GM18861 (cell line): Measurements from ENCODE around the gene SPRYD3.
"Not testable (repeated sequence)": the region's sequence is repeated elsewhere in the genome, so short reads cannot be mapped to it uniquely, and the experiment has no call there.

Experiments
- ATAC-seq: cut with Tn5 transposase; IDR thresholded peaks from one replicate; pipeline ENCODE4 v1.9.1; 2021; ENCODE audit not compliant: unreplicated experiment

Gene SPRYD3

GRCh38 chr12:53101931-53102781 lies 23.0 kb upstream of the SPRYD3 start:
- ATAC-seq: no peak

- no peak for ATAC-seq
These were observed 22.1 kb upstream of the SPRYD3 start for GRCh38 chr12:53101266-53101665.

DNA sequence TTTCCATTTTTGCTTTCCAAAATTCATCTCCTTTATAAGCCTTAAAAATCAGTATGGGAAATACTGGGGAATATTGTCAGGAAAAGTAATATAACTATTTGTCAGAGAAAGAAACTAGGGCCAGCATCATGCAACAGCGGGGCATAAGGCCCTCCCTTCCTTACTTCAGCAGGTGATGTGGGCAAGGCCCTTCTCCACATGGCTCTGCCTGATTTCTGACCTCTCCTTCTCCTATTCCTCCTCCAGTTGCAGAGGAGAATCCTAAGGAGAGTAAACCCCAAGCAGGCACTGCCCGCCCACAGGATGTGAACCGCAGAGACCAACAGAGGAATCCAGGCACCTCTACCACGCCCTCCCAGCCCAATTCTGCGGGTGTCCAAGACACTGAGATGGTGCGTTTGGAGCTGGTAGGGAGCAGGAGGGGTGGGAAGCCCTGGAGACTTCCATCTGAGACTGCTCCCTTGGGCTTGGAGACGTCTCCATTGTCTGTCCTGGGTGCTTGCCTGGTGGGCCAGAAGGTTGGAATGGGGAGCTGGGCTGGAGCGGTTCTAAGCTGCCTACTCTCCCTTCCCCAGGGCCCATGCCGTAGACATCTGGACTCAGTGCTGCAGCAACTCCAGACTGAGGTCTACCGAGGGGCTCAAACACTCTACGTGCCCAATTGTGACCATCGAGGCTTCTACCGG lies 21.4 kb upstream of the SPRYD3 start:
- ATAC-seq: no peak

DNA sequence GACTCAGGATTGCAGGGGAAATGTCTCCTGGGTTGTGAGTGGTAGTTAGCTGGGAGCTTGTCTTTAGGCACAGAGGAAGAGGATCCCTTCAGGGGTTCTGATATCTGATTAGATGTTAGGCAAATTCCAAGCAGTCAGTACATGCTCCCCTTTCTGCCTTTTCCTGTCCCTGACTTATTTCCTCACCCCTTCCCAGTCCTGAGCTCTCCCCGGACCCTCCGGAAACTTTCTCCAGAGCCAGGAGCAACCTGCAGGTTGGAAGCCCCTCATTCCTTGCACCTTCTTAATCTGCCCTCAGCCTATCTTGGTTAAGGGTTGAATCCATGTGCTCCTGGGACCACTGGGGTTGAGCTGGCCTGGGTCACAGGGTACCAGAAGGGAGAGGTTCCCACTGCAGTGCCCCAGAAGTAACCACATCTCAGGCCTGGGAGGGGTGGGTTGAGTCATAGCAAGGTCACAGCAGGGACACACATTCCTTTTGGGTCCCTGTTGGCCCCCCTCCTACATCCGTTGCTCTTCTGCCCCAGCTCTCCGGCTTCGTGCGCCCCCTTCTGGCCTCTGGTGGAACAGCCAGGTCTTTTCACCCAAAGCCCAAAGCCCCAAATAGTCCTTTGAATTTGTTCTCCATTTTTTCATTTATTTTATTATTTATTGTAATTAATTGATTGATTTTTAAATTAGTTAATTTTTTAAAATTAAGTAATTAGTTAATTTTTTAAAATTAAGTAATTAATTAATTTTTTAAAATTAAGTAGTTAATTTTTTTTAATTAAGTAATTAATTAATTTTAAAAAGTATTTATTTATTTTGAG lies 20.1 kb upstream of the SPRYD3 start:
- ATAC-seq: no peak

GRCh38 chr12:53098354-53098981 lies 19.3 kb upstream of the SPRYD3 start:
- ATAC-seq: no peak

- ATAC-seq: no peak
These were observed 18.6 kb upstream of the SPRYD3 start, which contains the start of gene IGFBP6 for GRCh38 chr12:53097564-53098353. TSS of gene IGFBP6 (plus strand) at chr12:53097667. CDS start at chr12:53097718, 51 bp downstream.

DNA sequence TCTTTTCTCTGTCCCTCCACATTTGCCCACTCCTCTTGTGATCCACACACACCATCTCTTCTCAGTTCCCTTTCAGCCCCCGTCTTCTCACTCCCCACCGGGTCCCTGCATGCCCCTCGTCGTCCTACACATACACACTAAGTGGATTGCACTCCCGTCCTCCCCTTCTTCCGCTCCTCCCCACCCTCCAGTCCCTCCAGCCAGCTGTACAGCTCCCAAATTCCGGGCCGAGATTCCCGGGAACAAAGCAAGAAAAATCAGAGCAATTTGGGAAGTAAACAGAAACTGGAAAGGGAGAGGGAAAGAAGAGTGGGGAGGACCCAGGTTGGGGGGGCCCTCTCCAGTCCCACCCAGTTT lies 18.0 kb upstream of the SPRYD3 start:
- no peak for ATAC-seq

- no peak for ATAC-seq
These were observed 17.6 kb upstream of the SPRYD3 start for GRCh38 chr12:53096759-53097158.

GRCh38 chr12:53096089-53096741 lies 17.0 kb upstream of the SPRYD3 start:
- no peak for ATAC-seq

GRCh38 chr12:53095596-53095895 lies 16.4 kb upstream of the SPRYD3 start:
- not testable (repeated sequence) for ATAC-seq

DNA sequence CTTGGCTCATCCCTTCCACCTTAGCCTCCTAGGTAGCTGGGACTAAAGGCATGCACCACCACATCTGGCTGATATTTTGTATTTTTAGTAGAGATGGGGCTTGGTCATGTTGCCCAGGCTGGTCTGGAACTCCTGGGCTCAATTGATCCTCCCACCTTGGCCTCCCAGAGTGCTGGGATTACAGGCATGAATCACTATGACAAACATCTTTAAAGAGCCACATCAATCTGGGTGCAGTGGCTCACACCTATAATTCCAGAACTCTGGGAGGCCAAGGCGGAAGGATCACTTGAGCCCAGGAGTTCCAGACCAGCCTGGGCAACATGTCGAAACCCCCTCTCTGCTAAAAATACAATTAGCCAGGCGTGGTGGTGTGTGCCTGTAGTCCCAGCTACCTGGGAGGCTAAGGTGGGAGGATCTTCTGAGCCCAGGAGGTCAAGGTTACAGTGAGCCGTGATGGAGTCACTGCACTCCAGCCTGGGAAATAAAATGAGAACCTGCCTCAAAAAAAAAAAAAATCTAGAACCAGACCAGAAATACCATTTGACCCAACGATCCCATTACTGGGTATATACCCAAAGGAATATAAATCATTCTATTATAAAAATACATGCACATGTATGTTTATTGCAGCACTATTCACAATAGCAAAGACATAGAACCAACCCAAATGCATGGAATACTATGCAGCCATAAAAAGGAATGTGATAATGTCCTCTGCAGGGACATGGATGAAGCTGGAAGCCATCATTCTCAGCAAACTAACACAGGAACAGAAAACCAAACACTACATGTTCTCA lies 15.8 kb upstream of the SPRYD3 start:
- not testable (repeated sequence) for ATAC-seq

GRCh38 chr12:53094394-53094787 lies 15.2 kb upstream of the SPRYD3 start:
- ATAC-seq: no peak

GRCh38 chr12:53093777-53094393 lies 14.7 kb upstream of the SPRYD3 start:
- ATAC-seq: no peak

GRCh38 chr12:53091756-53092155 lies 12.6 kb upstream of the SPRYD3 start:
- ATAC-seq: no peak

- ATAC-seq: no peak
These were observed 11.4 kb upstream of the SPRYD3 start for GRCh38 chr12:53090554-53090953.

- ATAC-seq: no peak
These were observed 10.9 kb upstream of the SPRYD3 start for GRCh38 chr12:53090105-53090504.

- ATAC-seq: no peak
These were observed 7.2 kb upstream of the SPRYD3 start for GRCh38 chr12:53086361-53086760.

DNA sequence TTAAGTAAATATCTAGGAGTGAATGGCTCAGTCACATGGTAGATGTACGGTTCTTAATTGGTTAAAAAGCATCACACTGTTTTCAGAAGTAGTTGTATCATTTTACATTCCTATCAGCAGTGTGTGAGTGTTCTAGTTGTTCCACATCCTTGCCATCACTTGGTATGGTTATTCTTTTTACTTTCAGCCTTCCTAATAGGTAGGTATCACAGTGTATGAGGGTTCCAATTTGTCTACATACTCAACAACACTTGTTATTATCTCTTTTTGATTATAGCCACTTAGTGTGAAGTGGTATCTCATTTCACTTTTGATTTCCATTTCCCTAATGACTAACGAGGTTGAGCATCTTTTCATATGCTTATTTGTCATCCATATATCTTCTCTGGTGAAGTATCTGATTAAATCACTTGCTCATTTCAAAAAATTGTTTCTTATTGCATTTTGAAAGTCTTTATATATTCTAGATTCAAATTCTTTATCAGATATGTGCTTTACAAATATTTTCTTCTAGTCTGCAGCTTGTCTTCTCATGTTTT lies 3.5 kb upstream of the SPRYD3 start:
- no peak for ATAC-seq
